WTC11 (cell line): Measurements from ENCODE around the gene TBC1D22A. TPM values are rescaled to one million over a fixed set of nuclear protein-coding genes. Genes with fewer than 3 reads are reported as not detected.

ENCODE experiments used
- ATAC-seq: fragments of 200-7000 bp; cut with Tn5 transposase; 2 replicates; pipeline ENCODE4 v1.10.0; 2021; ENCODE audit warnings: mild to moderate bottlenecking, moderate library complexity
- CTCF ChIA-PET: fragments of 300-600 bp; sonication (Branson Sonifier 250); formaldehyde crosslinking; loops from one replicate; lab custom pipeline; 2021; ENCODE audit warnings: antibody characterized with exemption; lab: Charles Lee
- POLR2A ChIA-PET: fragments of 350-600 bp; sonication (Branson Sonifier 250); formaldehyde crosslinking; loops from one replicate; lab custom pipeline; 2021; ENCODE audit warnings: antibody characterized with exemption; lab: Charles Lee
- DNase-seq: peaks from one replicate; pipeline ENCODE4 v3.0.0; 2021; ENCODE audit warnings: low spot score
- H3K27ac Mint-ChIP-seq: 2 replicates; pipeline ENCODE4 v1.8.0; 2021; ENCODE audit warnings: mixed read lengths
- H3K27me3 Mint-ChIP-seq: 2 replicates; pipeline ENCODE4 v1.8.0; 2021; ENCODE audit warnings: low read depth, mild to moderate bottlenecking, moderate library complexity, mixed read lengths
- H3K36me3 Mint-ChIP-seq: 2 replicates; pipeline ENCODE4 v1.8.0; 2021; ENCODE audit warnings: mixed read lengths
- H3K4me1 Mint-ChIP-seq: 2 replicates; pipeline ENCODE4 v1.8.0; 2022; ENCODE audit warnings: mixed read lengths
- H3K4me3 Mint-ChIP-seq: 2 replicates; pipeline ENCODE4 v1.8.0; 2021; ENCODE audit warnings: mild to moderate bottlenecking, moderate library complexity, mixed read lengths
- H3K9me3 Mint-ChIP-seq: 2 replicates; pipeline ENCODE4 v1.8.0; 2021; ENCODE audit warnings: mixed read lengths
- E2F1 ChIP-seq: sonication (generic); formaldehyde crosslinking; IDR thresholded peaks from 2 replicates; pipeline ENCODE4 v1.8.0; 2022; ENCODE audit warnings: mild to moderate bottlenecking, missing genetic modification reagents
- ETV6 ChIP-seq: sonication (generic); formaldehyde crosslinking; IDR thresholded peaks from 2 replicates; pipeline ENCODE4 v1.8.1; 2022; ENCODE audit warnings: mild to moderate bottlenecking, missing genetic modification reagents
- FOXP4 ChIP-seq: sonication (generic); formaldehyde crosslinking; IDR thresholded peaks from 2 replicates; pipeline ENCODE4 v1.8.0; 2022; ENCODE audit warnings: mild to moderate bottlenecking, missing genetic modification reagents
- GABPB1 ChIP-seq: sonication (generic); formaldehyde crosslinking; IDR thresholded peaks from 2 replicates; pipeline ENCODE4 v1.8.1; 2023; ENCODE audit warnings: mild to moderate bottlenecking, missing genetic modification reagents
- GTF2I ChIP-seq: fragments of 250-450 bp; sonication (Bioruptor Pico); conservative IDR thresholded peaks from 2 replicates; pipeline ENCODE4 v1.4.0; 2021; ENCODE audit warnings: mild to moderate bottlenecking
- HMGA2 ChIP-seq: fragments of 250-450 bp; sonication (Bioruptor Pico); IDR thresholded peaks from 2 replicates; pipeline ENCODE4 v1.4.0; 2021; ENCODE audit warnings: mild to moderate bottlenecking, moderate library complexity
- IRF2 ChIP-seq: sonication (generic); formaldehyde crosslinking; IDR thresholded peaks from 2 replicates; pipeline ENCODE4 v1.8.0; 2022; ENCODE audit warnings: low read depth, missing genetic modification reagents, borderline replicate concordance
- KAT7 ChIP-seq: sonication (generic); formaldehyde crosslinking; IDR thresholded peaks from 2 replicates; pipeline ENCODE4 v1.8.1; 2023; ENCODE audit warnings: missing genetic modification reagents, mild to moderate bottlenecking, borderline replicate concordance
- MXD4 ChIP-seq: fragments of 250-450 bp; sonication (Bioruptor Pico); IDR thresholded peaks from 2 replicates; pipeline ENCODE4 v1.8.0; 2021; ENCODE audit warnings: mild to moderate bottlenecking, moderate library complexity, borderline replicate concordance
- NFYB ChIP-seq: sonication (generic); formaldehyde crosslinking; conservative IDR thresholded peaks from 2 replicates; pipeline ENCODE4 v1.8.0; 2022; ENCODE audit warnings: low read depth, missing genetic modification reagents
- NR2C2 ChIP-seq: sonication (generic); formaldehyde crosslinking; IDR thresholded peaks from 2 replicates; pipeline ENCODE4 v1.8.0; 2022; ENCODE audit warnings: mild to moderate bottlenecking, missing genetic modification reagents
- RORB ChIP-seq: fragments of 250-450 bp; sonication (Bioruptor Pico); IDR thresholded peaks from 2 replicates; pipeline ENCODE4 v1.9.0; 2021; ENCODE audit warnings: mild to moderate bottlenecking
- STAT6 ChIP-seq: sonication (generic); formaldehyde crosslinking; conservative IDR thresholded peaks from 2 replicates; pipeline ENCODE4 v1.8.1; 2023; ENCODE audit warnings: mild to moderate bottlenecking, low read depth, missing genetic modification reagents, moderate library complexity
- TCF7 ChIP-seq: sonication (generic); formaldehyde crosslinking; IDR thresholded peaks from 2 replicates; pipeline ENCODE4 v1.8.0; 2022; ENCODE audit warnings: mild to moderate bottlenecking, low read depth, missing genetic modification reagents, moderate library complexity
- TEAD1 ChIP-seq: sonication (generic); formaldehyde crosslinking; IDR thresholded peaks from 2 replicates; pipeline ENCODE4 v1.8.0; 2022; ENCODE audit warnings: mild to moderate bottlenecking, missing genetic modification reagents
- ZNF121 ChIP-seq: sonication (generic); formaldehyde crosslinking; IDR thresholded peaks from 2 replicates; pipeline ENCODE4 v1.8.0; 2023; ENCODE audit warnings: missing genetic modification reagents
- ZNF396 ChIP-seq: fragments of 250-450 bp; sonication (Bioruptor Pico); IDR thresholded peaks from 2 replicates; pipeline ENCODE4 v1.8.0; 2021; ENCODE audit warnings: mild to moderate bottlenecking, moderate library complexity, borderline replicate concordance
- ZNF423 ChIP-seq: fragments of 250-450 bp; sonication (Bioruptor Pico); IDR thresholded peaks from 2 replicates; pipeline ENCODE4 v2.1.2; 2022; ENCODE audit warnings: mild to moderate bottlenecking, moderate library complexity
- total RNA-seq: library from RNA; stranded (reverse); gene quantifications from 3 replicates; pipeline ENCODE4 v1.2.3, GENCODE V29; 2021
- TF ChIP-seq, protein P1 (sequence below): sonication (generic); formaldehyde crosslinking; IDR thresholded peaks from 2 replicates; pipeline ENCODE4 v1.8.1; 2023; ENCODE audit warnings: mild to moderate bottlenecking, missing genetic modification reagents, borderline replicate concordance
- TF ChIP-seq, protein P2 (sequence below): sonication (generic); formaldehyde crosslinking; IDR thresholded peaks from 2 replicates; pipeline ENCODE4 v1.8.1; 2023; ENCODE audit warnings: mild to moderate bottlenecking, missing genetic modification reagents, moderate library complexity
- TF ChIP-seq, protein P3 (sequence below): fragments of 250-450 bp; sonication (Bioruptor Pico); IDR thresholded peaks from 2 replicates; pipeline ENCODE4 v1.9.0; 2021; ENCODE audit warnings: mild to moderate bottlenecking
- TF ChIP-seq, protein P4 (sequence below): fragments of 250-450 bp; sonication (Bioruptor Pico); IDR thresholded peaks from 2 replicates; pipeline ENCODE4 v1.9.0; 2021; ENCODE audit warnings: mild to moderate bottlenecking

Gene TBC1D22A
- total RNA-seq, 1 experiment from 2014 or later = 18.1 TPM

DNA sequence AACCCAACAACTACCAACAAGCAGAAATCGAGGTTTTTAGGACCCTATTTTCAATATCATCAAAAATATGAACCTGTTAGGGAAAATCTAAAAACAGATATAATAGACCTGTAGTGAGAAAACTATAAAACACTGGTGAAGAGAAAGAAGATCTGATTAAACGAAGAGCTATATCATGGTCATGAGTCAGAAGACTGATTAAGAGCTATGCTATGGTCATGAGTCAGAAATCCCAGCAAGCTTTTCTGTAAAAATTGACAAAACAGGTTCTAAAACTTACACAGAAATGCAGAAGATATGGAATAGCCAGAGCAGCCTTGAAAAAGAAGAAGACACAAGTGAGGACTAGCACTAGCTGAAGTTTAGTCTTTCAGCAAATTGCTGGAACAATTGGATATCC lies 345.0 kb downstream of the TBC1D22A start:
- DNase-seq = no peak
- POLR2A ChIA-PET = no interaction called here
- TF ChIP-seq KAT7 (CRISPR knock-in tag) = no peak
- TF ChIP-seq, protein P1, sequence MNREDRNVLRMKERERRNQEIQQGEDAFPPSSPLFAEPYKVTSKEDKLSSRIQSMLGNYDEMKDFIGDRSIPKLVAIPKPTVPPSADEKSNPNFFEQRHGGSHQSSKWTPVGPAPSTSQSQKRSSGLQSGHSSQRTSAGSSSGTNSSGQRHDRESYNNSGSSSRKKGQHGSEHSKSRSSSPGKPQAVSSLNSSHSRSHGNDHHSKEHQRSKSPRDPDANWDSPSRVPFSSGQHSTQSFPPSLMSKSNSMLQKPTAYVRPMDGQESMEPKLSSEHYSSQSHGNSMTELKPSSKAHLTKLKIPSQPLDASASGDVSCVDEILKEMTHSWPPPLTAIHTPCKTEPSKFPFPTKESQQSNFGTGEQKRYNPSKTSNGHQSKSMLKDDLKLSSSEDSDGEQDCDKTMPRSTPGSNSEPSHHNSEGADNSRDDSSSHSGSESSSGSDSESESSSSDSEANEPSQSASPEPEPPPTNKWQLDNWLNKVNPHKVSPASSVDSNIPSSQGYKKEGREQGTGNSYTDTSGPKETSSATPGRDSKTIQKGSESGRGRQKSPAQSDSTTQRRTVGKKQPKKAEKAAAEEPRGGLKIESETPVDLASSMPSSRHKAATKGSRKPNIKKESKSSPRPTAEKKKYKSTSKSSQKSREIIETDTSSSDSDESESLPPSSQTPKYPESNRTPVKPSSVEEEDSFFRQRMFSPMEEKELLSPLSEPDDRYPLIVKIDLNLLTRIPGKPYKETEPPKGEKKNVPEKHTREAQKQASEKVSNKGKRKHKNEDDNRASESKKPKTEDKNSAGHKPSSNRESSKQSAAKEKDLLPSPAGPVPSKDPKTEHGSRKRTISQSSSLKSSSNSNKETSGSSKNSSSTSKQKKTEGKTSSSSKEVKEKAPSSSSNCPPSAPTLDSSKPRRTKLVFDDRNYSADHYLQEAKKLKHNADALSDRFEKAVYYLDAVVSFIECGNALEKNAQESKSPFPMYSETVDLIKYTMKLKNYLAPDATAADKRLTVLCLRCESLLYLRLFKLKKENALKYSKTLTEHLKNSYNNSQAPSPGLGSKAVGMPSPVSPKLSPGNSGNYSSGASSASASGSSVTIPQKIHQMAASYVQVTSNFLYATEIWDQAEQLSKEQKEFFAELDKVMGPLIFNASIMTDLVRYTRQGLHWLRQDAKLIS (CRISPR knock-in tag) = no peak
- TF ChIP-seq, protein P2, sequence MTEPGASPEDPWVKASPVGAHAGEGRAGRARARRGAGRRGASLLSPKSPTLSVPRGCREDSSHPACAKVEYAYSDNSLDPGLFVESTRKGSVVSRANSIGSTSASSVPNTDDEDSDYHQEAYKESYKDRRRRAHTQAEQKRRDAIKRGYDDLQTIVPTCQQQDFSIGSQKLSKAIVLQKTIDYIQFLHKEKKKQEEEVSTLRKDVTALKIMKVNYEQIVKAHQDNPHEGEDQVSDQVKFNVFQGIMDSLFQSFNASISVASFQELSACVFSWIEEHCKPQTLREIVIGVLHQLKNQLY (CRISPR knock-in tag) = no peak
- TF ChIP-seq E2F1 (CRISPR knock-in tag) = no peak
- no peak for TF ChIP-seq TCF7 (CRISPR knock-in tag)
- no peak for TF ChIP-seq IRF2 (CRISPR knock-in tag)
- TF ChIP-seq, protein P3, sequence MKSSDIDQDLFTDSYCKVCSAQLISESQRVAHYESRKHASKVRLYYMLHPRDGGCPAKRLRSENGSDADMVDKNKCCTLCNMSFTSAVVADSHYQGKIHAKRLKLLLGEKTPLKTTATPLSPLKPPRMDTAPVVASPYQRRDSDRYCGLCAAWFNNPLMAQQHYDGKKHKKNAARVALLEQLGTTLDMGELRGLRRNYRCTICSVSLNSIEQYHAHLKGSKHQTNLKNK (CRISPR knock-in tag) = no peak
- TF ChIP-seq RORB (CRISPR knock-in tag) = no peak
- no peak for TF ChIP-seq ZNF121 (CRISPR knock-in tag)
- TF ChIP-seq MXD4 (CRISPR knock-in tag) = no peak
- TF ChIP-seq, protein P4, sequence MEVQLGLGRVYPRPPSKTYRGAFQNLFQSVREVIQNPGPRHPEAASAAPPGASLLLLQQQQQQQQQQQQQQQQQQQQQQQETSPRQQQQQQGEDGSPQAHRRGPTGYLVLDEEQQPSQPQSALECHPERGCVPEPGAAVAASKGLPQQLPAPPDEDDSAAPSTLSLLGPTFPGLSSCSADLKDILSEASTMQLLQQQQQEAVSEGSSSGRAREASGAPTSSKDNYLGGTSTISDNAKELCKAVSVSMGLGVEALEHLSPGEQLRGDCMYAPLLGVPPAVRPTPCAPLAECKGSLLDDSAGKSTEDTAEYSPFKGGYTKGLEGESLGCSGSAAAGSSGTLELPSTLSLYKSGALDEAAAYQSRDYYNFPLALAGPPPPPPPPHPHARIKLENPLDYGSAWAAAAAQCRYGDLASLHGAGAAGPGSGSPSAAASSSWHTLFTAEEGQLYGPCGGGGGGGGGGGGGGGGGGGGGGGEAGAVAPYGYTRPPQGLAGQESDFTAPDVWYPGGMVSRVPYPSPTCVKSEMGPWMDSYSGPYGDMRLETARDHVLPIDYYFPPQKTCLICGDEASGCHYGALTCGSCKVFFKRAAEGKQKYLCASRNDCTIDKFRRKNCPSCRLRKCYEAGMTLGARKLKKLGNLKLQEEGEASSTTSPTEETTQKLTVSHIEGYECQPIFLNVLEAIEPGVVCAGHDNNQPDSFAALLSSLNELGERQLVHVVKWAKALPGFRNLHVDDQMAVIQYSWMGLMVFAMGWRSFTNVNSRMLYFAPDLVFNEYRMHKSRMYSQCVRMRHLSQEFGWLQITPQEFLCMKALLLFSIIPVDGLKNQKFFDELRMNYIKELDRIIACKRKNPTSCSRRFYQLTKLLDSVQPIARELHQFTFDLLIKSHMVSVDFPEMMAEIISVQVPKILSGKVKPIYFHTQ (CRISPR knock-in tag) = no peak
- no peak for TF ChIP-seq HMGA2 (CRISPR knock-in tag)
- no peak for TF ChIP-seq GABPB1 (CRISPR knock-in tag)
- TF ChIP-seq GTF2I (CRISPR knock-in tag) = no peak
- no peak overlapping the region for H3K27ac Mint-ChIP-seq
- no peaks in the 10 kb centered on the region for H3K27me3 Mint-ChIP-seq
- H3K4me3 Mint-ChIP-seq = no peak overlapping the region
- ATAC-seq = no peak
- peaks cover 3% of the 10 kb centered on the region; the same call in 1 of the 2 replicates for H3K9me3 Mint-ChIP-seq
- CTCF ChIA-PET = no interaction called here
- H3K4me1 Mint-ChIP-seq = peaks cover 18% of the 10 kb centered on the region
- H3K36me3 Mint-ChIP-seq = no peaks in the 10 kb centered on the region

GRCh38 chr22:47110817-47111443 lies 348.5 kb downstream of the TBC1D22A start:
- no peaks in the 10 kb centered on the region for H3K4me1 Mint-ChIP-seq
- DNase-seq (no peak), ATAC-seq (no peak)
- ChIA-PET CTCF (no interaction called here), POLR2A (no interaction called here)
- H3K27me3 Mint-ChIP-seq = no peaks in the 10 kb centered on the region
- no peak overlapping the region; the same call in 1 of the 2 replicates for H3K27ac Mint-ChIP-seq
- H3K36me3 Mint-ChIP-seq = no peaks in the 10 kb centered on the region
- no peak overlapping the region for H3K4me3 Mint-ChIP-seq
- H3K9me3 Mint-ChIP-seq = peaks cover 3% of the 10 kb centered on the region; the same call in 1 of the 2 replicates
- TF ChIP-seq NR2C2 (no peak), ZNF396 (no peak), IRF2 (CRISPR knock-in tag) (no peak), FOXP4 (CRISPR knock-in tag) (no peak), ETV6 (CRISPR knock-in tag) (no peak), GABPB1 (CRISPR knock-in tag) (no peak), NFYB (CRISPR knock-in tag) (no peak), TEAD1 (CRISPR knock-in tag) (no peak), ZNF423 (no peak), STAT6 (CRISPR knock-in tag) (no peak)
